GM21528 (cell line): Measurements from ENCODE around the gene NAP1L3.

Experiments used
- ATAC-seq: cut with Tn5 transposase; IDR thresholded peaks from one replicate; pipeline ENCODE4 v1.9.1; 2021; ENCODE audit warnings: mild to moderate bottlenecking, moderate library complexity; ENCODE audit not compliant: unreplicated experiment, low FRiP score

NAP1L3 gene

GRCh38 chrX:93673056-93673868 lies at the start of gene NAP1L3:
Gene NAP1L3, minus strand, starts transcription at chrX:93673578. Its CDS starts 274 bp downstream, at chrX:93673304.
- no peak for ATAC-seq

GRCh38 chrX:93711076-93711475 lies 37.7 kb upstream of the NAP1L3 start:
- no peak for ATAC-seq

- no peak for ATAC-seq
Measured at GRCh38 chrX:93703701-93704100, 30.3 kb upstream of the NAP1L3 start.

- ATAC-seq = no peak
Measured at GRCh38 chrX:93695981-93696380, 22.6 kb upstream of the NAP1L3 start.

- no peak for ATAC-seq
Measured at GRCh38 chrX:93673869-93674271, 492 bp upstream of the NAP1L3 start, which contains the start of gene FAM133A. Gene FAM133A, plus strand, starts transcription at chrX:93674206. Its CDS starts 35,214 bp downstream, at chrX:93709420.

- no peak for ATAC-seq
Measured at GRCh38 chrX:93660575-93660974, 12.8 kb downstream of the NAP1L3 start.

GRCh38 chrX:93649381-93649780 lies 24.0 kb downstream of the NAP1L3 start:
- ATAC-seq = no peak

- no peak for ATAC-seq
Measured at GRCh38 chrX:93637591-93637990, 35.8 kb downstream of the NAP1L3 start.
